ENCODE data around the gene BDP1. TPM values are rescaled to one million over a fixed set of nuclear protein-coding genes. Genes with fewer than 3 reads are reported as not detected.
"Not testable (repeated sequence)": the region's sequence is repeated elsewhere in the genome, so short reads cannot be mapped to it uniquely, and the experiment has no call there.

The BDP1 gene
- total RNA-seq, 2 donors from 2014 or later: 26.7 to 31.9 TPM

DNA sequence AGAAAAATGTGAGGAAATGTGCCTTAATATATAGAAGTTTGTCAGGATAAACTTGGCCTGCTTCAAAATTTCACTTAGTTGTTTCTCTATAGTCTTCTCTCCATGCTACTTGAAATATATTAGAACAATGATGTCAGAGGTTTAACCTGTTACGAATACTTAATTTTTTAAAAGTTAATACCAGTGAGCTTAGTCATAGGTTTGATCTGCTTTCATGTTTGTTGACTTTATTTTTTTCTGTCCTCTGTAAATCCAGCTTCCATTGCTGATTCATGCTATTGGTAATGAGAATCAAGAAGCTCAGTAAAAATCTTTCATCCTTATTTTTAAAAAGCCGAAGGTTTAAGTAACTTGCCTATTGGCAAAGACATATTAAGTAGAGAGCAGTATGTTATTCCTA is 27.9 kb downstream of the BDP1 start:
- H3K36me3 Mint-ChIP-seq (ENCODE audit: low read depth): peaks cover 57% of the 10 kb centered on the region
- Histone ChIP-seq H3K4me3 (ENCODE audit: low read length) (no peak overlapping the region), H3K36me3 (ENCODE audit: control insufficient read depth, insufficient read depth, low read length) (peaks cover 76% of the 10 kb centered on the region), H3K9me3 (ENCODE audit: control insufficient read depth, low read length) (peaks cover 3% of the 10 kb centered on the region), H3K27ac (ENCODE audit: low read depth, low read length) (no peak overlapping the region), H3K4me1 (ENCODE audit: control insufficient read depth, insufficient read depth, low read length) (no peaks in the 10 kb centered on the region), H3K27me3 (ENCODE audit: control insufficient read depth, insufficient read depth, low read length, poor library complexity, severe bottlenecking) (no peaks in the 10 kb centered on the region), H3K9ac (ENCODE audit: extremely low read depth, low read length, poor library complexity, severe bottlenecking) (no peak overlapping the region)
- 100% methylated on average over 2 of the region's 2 CpGs; no CpG with 5 or more reads in 1 of the 2 experiments for WGBS, 2 experiments (ENCODE audit: insufficient coverage in 1 of 2, insufficient read length in 1 of 2)
- no peaks in the 10 kb centered on the region for H3K9me3 Mint-ChIP-seq
- no peak overlapping the region for H3K4me3 Mint-ChIP-seq
- TF ChIP-seq, protein P1, sequence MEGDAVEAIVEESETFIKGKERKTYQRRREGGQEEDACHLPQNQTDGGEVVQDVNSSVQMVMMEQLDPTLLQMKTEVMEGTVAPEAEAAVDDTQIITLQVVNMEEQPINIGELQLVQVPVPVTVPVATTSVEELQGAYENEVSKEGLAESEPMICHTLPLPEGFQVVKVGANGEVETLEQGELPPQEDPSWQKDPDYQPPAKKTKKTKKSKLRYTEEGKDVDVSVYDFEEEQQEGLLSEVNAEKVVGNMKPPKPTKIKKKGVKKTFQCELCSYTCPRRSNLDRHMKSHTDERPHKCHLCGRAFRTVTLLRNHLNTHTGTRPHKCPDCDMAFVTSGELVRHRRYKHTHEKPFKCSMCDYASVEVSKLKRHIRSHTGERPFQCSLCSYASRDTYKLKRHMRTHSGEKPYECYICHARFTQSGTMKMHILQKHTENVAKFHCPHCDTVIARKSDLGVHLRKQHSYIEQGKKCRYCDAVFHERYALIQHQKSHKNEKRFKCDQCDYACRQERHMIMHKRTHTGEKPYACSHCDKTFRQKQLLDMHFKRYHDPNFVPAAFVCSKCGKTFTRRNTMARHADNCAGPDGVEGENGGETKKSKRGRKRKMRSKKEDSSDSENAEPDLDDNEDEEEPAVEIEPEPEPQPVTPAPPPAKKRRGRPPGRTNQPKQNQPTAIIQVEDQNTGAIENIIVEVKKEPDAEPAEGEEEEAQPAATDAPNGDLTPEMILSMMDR (conservative IDR thresholded peaks at IDR 0.05): no peak
- no peak overlapping the region for H3K27ac Mint-ChIP-seq
- no peaks in the 10 kb centered on the region for H3K27me3 Mint-ChIP-seq (ENCODE audit: insufficient read depth)
- DNase-seq: no peak
- H3K4me1 Mint-ChIP-seq: no peaks in the 10 kb centered on the region

DNA sequence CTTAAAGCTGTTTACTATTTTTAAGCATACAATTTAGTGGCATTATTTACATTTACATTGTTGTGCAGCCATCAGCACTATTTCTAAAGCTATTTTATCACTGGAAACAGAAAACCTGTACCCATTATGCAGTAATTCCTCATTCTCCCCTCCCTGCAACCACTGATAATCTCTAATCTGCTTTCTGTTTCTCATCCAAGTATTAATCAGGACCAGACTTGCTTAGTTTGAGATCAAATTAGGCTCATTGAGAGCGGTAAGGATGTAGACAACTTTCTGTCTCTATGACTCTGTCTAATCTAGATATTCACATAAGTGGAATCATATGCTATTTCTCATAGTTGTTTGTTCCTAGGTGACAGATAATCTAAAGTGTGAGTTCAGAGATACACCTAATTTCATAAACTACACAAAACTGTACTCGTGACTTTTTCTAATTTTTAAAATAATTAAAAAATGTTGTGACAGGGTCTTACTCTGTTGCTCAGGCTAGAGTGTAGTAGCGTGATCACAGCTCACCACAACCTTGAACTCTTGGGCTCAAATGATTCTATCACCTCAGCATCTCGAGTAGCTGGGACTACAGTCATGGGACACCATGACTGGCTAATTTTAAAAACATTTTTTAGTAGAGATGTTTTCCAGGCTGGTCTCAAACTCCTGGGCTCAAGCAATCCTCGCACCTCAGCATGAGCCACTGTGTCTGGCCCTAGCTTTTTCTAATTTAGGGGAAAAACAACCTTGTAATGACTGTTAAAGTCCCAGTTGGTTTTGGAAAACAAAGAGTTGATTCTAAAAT is 37.6 kb downstream of the BDP1 start:
- no peak overlapping the region for H3K4me3 Mint-ChIP-seq

DNA sequence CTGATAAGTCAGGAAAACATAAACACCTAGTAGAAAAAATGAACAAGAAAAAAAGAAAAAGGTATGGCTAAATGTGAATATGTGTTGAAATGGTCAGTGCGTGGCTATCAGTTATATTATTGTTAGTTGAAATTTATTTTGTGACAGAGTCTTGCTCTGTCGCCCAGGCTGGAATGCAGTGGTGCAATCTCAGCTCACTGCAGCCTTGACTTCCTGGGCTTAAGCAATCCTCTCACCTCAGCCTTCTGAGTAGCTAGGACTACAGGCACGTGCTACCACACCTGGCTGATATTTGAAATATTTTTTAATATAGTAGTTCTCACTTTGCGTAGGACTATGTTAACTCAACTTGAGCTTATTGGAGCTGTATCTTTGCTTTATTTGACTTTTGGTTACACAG is 38.8 kb downstream of the BDP1 start:
- not testable (repeated sequence) for H3K4me1 Mint-ChIP-seq; H3K9me3 Mint-ChIP-seq; H3K27me3 ChIP-seq (ENCODE audit: control insufficient read depth, insufficient read depth, low read length, poor library complexity, severe bottlenecking); H3K4me3 Mint-ChIP-seq; H3K4me1 ChIP-seq (ENCODE audit: control insufficient read depth, insufficient read depth, low read length); H3K9ac ChIP-seq (ENCODE audit: extremely low read depth, low read length, poor library complexity, severe bottlenecking); H3K27ac ChIP-seq (ENCODE audit: low read depth, low read length); H3K27me3 Mint-ChIP-seq (ENCODE audit: insufficient read depth); H3K4me3 ChIP-seq (ENCODE audit: low read length); H3K9me3 ChIP-seq (ENCODE audit: control insufficient read depth, low read length); DNase-seq; H3K27ac Mint-ChIP-seq
- H3K36me3 Mint-ChIP-seq (ENCODE audit: low read depth): peaks cover 76% of the 10 kb centered on the region
- WGBS, 2 experiments (ENCODE audit: insufficient coverage in 1 of 2, insufficient read length in 1 of 2): 95 to 96% methylated on average over 2 to 4 of the region's 4 CpGs
- peaks cover 90% of the 10 kb centered on the region for H3K36me3 ChIP-seq (ENCODE audit: control insufficient read depth, insufficient read depth, low read length)

More for the DNA sequence above, 37.6 kb downstream of the BDP1 start:
- TF ChIP-seq, protein P1 (conservative IDR thresholded peaks at IDR 0.05): no peak
- Histone ChIP-seq H3K27me3 (ENCODE audit: control insufficient read depth, insufficient read depth, low read length, poor library complexity, severe bottlenecking) (no peaks in the 10 kb centered on the region), H3K9ac (ENCODE audit: extremely low read depth, low read length, poor library complexity, severe bottlenecking) (no peak overlapping the region), H3K4me3 (ENCODE audit: low read length) (no peak overlapping the region), H3K27ac (ENCODE audit: low read depth, low read length) (no peak overlapping the region), H3K9me3 (ENCODE audit: control insufficient read depth, low read length) (no peaks in the 10 kb centered on the region), H3K4me1 (ENCODE audit: control insufficient read depth, insufficient read depth, low read length) (no peaks in the 10 kb centered on the region), H3K36me3 (ENCODE audit: control insufficient read depth, insufficient read depth, low read length) (peaks cover 91% of the 10 kb centered on the region)
- H3K27ac Mint-ChIP-seq: no peak overlapping the region
- no peak for DNase-seq
- H3K27me3 Mint-ChIP-seq (ENCODE audit: insufficient read depth): no peaks in the 10 kb centered on the region
- no peaks in the 10 kb centered on the region for H3K4me1 Mint-ChIP-seq
- H3K9me3 Mint-ChIP-seq: no peaks in the 10 kb centered on the region
- 92 to 100% methylated on average over 1 to 4 of the region's 5 CpGs for WGBS, 2 experiments (ENCODE audit: insufficient coverage in 1 of 2, insufficient read length in 1 of 2)
- peaks cover 79% of the 10 kb centered on the region for H3K36me3 Mint-ChIP-seq (ENCODE audit: low read depth)

DNA sequence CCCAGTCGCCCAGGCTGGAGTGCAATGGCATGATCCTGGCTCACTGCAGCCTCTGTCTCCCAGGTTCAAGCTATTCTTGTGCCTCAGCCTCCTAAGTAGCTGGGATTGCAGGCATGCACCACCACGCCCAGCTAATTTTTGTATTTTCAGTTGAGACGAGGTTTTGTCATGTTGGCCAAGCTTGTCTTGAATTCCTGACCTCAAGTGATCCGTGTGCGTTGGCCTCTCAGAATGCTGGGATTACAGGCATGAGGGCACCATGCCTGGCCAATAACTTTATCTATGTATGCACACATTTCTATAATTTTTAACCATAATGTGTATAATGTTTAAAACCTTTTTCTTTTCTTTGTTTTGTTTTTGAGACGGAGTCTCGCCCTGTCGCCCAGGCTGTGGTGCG is 43.3 kb downstream of the BDP1 start:
- H3K27ac ChIP-seq (ENCODE audit: low read depth, low read length); H3K9ac ChIP-seq (ENCODE audit: extremely low read depth, low read length, poor library complexity, severe bottlenecking); H3K9me3 ChIP-seq (ENCODE audit: control insufficient read depth, low read length); H3K4me1 Mint-ChIP-seq; H3K27me3 ChIP-seq (ENCODE audit: control insufficient read depth, insufficient read depth, low read length, poor library complexity, severe bottlenecking); H3K4me1 ChIP-seq (ENCODE audit: control insufficient read depth, insufficient read depth, low read length); H3K27me3 Mint-ChIP-seq (ENCODE audit: insufficient read depth); H3K9me3 Mint-ChIP-seq; H3K4me3 ChIP-seq (ENCODE audit: low read length); H3K4me3 Mint-ChIP-seq; H3K27ac Mint-ChIP-seq; DNase-seq: not testable (repeated sequence)
- H3K36me3 Mint-ChIP-seq (ENCODE audit: low read depth): peaks cover 80% of the 10 kb centered on the region
- peaks cover 90% of the 10 kb centered on the region for H3K36me3 ChIP-seq (ENCODE audit: control insufficient read depth, insufficient read depth, low read length)
- 94 to 97% methylated on average over 3 to 9 of the region's 9 CpGs for WGBS, 2 experiments (ENCODE audit: insufficient coverage in 1 of 2, insufficient read length in 1 of 2)
